HG03025 (cell line): ENCODE results near the gene PCGF2.
"Not testable (repeated sequence)": the region's sequence is repeated elsewhere in the genome, so short reads cannot be mapped to it uniquely, and the experiment has no call there.

Experiments
- ATAC-seq: cut with Tn5 transposase; IDR thresholded peaks from one replicate; pipeline ENCODE4 v1.9.1; 2021; ENCODE audit warnings: mild to moderate bottlenecking, moderate library complexity; ENCODE audit not compliant: unreplicated experiment, low FRiP score

PCGF2 gene

DNA sequence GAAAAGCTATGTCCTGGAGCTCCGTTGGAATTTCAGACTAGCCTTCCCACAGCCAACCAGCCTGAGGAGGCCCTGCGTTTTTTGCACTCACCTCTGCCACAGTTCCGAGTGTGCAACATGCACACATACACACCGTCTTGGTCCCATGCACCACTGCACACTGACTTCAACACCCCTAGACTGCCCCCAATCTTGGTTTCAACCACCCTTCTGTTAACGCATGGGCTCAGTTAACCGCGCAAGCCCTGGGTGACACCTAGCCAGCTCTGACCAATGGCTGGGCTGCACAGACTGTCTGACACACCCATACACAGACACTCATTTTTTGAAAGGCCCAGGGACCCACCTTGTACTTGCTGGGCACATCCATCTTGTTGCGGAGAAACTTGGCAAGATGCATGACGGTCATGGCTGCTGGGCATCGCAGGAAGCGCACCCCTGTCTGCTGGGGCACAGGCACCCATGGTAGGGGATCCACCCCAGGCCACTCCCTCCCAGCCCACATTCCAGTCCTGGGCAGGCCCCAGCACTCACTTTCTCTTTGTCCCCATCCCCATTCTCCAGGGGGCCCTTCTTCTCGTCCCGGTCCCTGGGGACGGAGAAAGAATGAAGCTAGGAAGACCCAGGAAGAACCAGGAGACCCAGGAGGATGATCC is 10.0 kb downstream of the PCGF2 start:
- no peak for ATAC-seq

DNA sequence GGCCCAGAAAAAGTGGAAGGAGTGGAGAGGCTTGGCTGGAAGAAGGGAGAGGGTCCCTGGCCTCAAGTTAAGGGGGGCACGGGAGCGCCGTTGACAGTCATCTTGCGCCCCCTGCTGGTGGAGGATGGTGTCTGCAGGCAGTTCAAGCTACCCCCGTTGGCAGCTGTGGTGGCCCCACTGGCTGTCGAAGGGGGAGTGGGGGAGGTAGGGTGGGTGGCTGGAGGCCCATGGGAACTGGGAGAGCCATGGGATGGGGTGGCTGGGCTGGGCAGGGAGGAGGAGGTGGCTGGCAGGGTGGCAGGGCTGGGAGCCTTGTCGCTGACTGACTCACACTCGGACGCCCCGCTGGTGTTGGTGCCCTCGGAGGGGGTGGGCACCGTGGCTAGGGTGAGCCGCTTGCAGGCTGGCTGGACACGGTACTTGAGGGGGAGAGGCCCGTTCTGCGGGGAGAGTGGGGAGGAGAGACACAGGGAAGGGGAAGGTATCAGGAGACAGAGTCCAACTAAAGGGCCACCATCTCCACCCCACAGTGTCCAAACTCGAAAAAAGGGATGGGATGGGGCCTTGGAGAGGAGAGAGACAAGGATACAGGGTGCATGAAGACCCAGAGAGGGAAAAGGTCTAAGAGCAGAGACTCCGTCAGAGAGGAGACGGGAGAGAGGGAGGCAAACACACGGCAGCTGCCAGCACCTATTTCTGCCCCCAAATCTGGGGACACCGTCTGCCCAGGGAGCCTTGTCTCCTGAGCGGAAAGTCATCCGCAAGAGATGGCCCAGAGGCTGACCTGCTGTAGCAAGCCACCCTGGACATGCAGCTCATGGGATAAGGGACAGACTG is 12.8 kb downstream of the PCGF2 start:
- no peak for ATAC-seq

DNA sequence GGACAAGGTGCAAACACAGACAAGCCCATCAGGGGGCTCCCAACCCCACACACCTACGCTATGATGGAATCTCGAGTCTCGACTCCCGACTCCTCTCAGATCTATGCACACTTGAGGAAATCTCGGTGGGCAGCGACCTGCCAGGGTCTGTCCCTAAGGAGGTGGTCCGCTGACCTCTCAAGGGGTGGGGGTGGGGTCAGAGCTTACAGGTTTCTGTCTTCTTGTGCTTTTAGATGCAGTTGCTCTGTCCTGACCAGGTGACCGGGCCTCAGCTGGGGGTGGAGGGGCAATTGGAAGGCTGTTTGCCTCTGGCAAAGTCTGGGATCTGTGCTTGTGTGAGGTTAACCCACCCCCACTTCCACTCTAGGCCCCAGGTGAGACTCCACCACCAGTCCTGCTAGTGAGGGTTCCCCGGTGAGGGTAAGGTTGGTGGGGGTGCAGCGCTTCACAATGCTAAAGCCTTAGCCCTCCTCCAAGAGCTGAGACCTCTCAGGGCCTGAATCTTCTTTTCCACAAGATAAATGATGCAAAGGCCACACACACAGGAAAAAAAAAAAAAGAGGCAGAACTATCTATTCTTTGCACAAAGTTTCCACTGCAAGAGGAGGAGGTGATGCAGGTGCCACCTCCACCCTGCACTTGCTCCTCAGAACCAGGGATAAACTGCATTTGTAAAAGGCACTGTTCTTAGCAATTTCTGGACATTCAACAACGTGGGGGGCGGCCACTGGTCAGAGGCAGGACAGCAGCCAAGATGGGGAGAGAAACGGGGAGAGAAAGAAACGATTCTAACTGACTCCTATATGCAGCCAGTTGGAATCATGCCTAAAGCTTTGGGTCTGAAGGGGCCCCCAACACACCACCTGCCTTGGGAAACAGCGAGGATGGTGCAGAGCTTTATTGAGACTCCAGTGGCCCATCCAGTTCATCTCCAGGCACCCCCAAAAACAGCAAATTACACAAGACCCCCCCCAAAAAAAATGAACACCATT is 13.9 kb downstream of the PCGF2 start:
- ATAC-seq = no peak

DNA sequence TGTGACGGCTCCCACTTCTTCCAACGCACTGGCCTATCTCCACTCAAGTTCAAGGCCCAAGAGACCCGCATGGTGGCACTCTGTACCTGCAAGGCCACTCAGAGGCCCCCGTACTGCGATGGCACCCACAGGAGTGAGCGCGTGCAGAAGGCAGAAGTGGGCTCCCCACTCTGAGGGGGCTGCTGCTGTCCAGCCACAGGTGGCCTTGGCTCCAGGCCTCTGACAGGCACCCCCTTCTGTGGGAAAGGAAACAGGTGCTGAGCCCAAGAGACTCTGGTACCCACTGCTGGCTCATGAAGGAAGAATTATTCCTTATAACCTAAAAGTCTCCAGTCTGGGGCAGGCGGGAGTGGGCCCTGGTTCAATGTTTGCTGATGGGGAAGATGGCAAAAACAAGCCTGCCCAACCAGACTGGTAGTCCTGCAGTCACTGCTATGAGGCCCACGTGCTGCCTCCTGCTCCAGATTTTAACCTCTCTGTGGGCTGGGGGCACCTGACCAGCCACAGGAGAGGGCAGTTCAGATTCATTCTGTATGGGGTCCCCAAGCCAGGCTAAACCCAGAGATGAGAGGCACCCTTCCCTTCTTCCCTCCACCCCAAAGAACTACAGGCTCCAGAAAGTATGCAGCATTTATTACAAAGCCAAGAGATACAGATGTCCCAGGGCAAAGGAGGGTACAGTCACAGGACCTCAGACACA is 14.7 kb downstream of the PCGF2 start:
- no peak for ATAC-seq

DNA sequence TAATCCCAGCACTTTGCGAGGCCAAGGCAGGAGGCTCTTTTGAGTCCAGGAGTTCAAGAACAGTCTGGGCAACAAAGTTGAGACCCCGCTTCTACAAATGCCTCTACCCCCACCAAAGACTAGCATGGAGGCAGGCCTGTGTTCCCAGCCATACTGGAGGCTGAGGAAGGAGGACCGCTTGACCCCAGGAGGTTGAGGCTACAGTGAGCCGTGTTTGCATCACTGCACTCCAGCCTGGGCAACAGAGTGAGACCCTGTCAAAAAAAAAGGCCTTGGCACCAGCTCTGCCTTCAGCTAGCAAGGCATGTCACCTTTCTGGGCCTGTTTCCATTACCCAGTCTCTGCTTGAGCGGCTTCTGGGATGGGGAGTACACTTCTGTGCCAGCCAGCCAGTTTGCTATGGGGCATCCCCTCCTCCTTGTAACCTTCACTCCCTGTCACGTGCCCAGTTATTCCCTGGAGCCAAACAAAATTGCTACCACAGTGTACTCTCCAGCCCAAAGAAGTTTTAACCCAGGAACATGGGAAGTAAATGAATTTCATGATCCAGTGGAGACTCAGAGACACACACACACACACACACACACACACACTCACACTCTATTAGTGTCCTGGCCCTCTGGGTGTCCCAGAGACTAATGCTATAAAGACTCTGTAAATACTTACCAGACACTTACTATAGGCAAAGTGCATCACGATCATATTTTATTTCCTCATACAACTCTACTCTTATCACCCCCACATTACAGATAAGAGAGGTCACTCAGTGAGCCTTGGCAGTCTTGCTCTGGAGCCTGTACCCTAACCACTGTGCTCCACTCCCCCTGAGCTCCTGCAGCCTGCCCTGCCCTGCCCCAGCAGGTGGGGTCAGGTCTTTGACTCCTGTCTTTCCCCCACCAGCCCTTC is 15.5 kb downstream of the PCGF2 start:
- ATAC-seq = no peak

DNA sequence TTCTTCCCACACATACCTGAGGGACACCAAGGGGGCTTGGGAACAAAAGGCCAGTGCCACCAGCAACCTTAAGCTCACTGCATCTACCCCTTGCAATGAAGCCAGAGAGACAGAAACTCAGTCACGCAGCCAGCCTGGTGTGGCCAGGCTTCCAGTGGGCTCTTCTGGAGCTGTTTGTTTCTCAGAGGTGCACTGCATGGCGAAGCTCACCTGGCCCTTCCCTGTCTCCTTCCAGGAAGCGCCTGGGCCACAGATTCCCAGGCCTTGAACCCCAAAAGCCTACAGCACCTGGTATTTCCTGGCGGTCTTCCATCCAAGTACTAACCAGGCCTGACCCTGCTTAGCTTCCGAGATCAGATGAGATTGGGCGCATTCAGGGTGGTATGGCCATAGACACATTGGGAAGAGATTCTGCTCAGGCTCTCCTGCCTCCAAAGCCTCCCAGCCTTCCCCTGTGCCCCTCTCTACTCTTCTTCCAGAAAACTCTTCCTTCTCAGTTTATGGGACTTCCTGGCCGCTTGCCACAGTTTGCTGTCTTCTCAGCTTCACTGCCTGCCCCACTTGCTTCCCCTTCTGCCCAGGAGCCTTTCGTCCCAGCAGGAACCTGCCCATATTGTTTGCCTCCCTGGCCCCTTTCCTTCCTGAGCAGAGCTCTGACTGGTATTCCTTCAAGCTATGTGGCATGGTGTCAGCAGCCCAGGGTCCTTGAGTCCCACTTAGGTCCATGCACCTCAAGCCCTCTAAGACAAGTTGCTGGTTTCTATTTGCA is 16.4 kb downstream of the PCGF2 start:
- no peak for ATAC-seq

DNA sequence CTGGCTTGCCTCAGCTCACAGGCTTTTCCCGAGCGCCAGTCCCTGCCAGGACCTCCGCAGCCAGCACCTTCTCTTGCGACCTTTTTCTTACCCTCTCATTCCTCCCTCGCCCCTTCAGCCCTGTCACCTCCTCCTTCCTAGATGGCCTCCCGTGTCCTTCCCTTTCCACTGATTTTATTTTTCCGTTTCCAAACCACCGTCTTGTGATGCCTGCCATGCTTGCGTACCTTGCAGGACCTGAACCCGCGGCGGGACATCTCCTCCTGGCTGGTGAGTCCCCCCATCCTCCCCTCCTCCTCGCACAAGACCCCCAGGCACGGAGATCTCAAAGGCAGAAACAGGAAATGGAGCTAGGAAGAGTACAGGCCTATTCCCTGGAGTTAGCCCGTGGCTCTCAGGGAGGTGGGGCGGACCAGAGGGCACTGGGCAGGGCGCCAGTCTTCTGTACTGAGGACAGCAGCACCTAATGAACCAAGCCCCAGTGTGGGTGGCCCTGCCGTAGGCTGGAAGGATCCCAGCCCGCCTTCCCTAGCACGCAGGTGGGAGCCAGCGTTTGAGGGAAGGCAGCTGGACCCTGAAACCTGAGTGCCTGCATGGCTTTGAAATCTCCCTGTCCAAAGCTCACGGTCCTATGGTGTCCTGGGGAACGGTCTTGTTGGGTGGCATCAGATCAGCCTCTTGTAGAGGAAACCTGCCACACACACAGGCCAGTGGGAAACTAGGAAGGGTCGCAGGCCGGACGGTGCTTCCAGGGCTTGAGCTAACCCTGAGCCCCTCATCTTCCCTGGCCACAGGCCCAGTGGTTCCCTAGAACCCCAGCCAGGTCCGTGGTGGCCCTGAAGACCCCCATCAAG is 17.4 kb downstream of the PCGF2 start:
- ATAC-seq = no peak

DNA sequence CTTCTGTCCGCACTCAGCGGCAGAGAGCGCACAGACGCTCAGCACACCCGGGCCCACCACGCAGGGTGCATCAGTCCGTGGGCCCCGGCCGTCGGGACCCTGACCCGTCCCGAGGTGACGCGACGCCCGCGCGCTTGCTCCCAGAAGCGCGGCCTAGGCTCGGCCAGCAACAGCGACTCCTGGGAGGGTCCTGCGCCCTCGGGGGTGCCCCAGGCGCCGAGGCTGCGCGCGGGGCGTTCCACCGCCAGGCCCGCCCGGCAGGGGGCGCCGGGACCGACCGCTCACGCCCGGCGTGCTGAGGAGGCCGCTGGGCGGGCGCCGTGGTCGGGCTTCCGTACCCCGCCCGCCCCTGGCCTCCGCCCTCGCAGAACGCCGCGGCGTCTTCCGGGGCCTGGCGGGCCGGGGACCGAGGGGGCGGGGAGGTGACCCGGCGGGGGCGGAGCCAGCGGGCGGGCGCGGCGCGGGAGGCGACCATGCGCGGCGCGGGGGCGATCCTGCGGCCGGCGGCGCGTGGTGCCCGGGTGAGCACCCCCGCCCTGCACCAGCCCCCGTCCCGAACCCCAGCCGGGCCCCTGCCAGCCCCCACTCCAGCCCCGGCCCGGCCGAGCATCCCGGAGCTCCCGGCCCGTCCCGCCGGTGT is 18.1 kb downstream of the PCGF2 start, which contains the start of gene CISD3:
Gene CISD3, plus strand, starts transcription at position 456 of the 640 bp plus-strand sequence. Its CDS starts 18 bp downstream, at position 474.
- ATAC-seq = no peak

DNA sequence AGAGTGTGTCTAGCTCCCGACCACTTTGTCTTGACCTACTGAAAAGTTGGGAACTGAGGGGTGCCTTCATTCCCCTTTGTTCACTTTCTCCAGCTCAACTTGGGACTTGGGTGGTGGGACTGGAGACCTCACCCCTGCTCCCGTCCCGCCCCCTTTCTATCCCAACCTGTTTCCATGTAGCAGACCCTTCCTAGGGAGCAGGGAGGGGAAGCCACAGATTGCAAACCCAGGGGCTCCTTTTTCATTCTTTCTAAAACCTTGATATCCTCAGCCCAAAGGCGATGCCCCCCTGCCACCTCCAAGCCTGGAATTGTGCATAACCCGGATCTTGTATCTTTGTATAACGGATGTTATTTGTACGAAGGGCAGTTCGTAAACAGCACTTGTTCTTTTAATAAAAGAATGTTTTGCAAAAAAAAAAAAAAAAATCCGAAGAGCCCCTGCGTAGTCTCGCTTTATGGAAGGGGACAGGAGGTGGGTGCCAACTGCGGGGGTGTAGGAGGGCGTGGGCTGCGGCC is 18.7 kb downstream of the PCGF2 start:
- ATAC-seq = no peak

DNA sequence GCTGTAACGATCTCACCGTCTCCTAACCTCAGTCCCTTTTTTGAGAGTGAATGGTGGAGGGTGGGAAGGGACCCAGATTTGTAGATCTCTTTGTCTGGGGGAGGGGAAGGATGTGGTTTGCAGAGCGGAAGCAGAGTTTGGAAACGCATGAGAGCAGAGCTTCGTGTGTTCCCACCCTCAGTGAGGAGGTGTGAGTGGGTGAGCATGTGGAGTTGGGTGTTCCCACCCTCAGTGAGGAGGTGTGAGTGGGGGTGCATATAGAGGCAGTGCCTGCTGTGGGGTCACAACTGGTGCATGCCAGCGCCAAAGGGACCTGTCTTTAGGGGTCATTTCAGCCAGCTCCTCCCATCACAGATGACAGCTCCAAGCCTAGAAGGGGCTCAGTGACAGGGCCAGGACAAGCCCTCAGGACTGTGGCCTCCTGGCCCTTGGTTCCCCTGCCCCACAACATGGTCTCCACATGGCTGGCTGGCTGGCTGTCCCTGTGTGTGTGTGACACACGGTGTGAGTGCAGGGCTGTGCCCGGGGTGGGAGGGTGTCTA is 19.8 kb downstream of the PCGF2 start:
- ATAC-seq = no peak

DNA sequence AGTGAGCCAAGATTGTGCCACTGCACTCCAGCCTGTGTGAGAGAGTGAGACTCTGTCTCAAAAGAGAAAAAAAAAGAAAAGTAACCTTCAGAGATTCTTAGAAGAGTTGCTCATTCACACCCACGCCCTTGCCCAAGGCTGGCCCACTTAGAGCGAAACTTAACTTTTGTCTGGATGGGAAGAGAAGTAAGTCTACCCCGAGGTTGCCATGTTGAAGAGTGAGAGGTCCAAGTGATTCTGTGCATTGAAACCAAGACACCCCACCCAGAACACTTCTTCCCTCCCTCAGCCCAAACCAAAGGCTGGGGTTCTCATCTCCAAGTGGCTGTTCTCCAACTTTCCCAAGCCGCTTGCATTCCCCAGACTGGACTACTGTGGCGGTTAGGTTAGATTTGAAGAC is 20.4 kb downstream of the PCGF2 start:
- ATAC-seq = no peak

DNA sequence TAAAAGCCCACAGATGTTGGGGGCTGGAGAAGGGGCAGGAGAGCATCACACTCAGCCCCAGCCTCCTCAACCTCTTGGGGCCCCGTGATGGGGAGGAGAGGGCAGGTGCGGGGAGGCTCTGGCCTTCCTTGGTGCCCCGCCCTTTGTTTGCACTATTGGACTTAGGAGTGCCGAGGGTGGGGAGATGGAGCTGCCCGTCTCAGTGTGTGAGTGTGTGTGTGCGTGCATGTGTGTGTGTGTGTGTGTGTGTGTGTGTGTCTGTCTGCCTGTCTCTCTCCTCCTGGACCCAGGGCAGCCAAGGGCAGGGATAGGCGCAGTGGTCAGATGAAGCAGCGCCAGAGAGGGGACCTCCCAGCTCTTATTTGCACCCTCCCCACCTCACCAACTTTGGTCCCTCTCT is 22.0 kb downstream of the PCGF2 start:
- ATAC-seq = not testable (repeated sequence)

DNA sequence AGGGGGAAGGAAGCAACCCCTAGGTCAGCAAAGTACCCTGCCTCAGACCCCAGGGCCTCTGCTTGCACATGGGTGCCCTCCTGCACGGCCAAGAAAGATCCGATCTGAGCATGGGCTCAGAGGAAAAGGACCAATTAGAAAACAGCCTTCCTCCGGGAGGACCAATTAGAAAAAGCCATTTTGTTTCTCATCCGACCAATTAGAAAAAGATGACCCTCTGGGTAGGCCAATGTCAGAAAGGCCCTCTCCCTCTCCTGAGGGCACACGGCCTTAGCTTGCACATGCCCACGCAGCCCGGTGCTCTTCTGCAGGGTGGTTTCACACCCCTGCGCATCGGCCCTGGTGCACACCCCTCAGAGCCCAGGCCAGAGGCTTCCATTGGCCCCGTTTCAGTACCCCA is 23.1 kb downstream of the PCGF2 start:
- ATAC-seq = no peak

DNA sequence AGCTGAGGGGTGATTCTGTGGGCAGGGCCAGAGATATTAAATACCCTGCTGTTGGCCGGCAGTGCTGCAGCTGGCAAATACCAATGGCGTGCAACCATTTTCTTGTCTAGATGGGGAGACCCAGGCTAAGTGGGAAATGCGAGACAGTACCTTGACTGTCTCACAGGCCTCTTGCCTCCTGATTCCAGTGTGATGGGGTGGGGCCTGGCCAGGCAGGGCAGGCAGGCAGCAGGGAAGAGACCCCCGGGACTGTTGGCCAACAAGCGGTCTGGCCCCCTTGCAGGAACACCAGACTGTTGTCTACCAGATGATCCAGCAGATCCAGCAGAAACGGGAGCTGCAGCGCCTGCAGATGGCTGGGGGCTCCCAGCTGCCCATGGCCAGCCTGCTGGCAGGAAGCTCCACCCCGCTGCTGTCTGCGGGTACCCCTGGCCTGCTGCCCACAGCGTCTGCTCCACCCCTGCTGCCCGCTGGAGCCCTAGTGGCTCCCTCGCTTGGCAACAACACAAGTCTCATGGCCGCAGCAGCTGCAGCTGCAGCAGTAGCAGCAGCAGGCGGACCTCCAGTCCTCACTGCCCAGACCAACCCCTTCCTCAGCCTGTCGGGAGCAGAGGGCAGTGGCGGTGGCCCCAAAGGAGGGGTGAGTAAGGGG is 23.7 kb downstream of the PCGF2 start:
- ATAC-seq = no peak

DNA sequence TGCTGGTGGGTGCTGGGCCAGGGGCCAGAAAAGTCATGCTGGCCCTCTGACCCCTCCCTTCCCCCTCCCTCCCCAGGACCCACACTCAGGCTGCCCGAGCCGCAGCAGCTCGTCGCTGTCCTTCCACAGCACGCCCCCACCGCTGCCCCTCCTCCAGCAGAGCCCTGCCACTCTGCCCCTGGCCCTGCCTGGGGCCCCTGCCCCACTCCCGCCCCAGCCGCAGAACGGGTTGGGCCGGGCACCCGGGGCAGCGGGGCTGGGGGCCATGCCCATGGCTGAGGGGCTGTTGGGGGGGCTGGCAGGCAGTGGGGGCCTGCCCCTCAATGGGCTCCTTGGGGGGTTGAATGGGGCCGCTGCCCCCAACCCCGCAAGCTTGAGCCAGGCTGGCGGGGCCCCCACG is 26.3 kb downstream of the PCGF2 start:
- no peak for ATAC-seq

DNA sequence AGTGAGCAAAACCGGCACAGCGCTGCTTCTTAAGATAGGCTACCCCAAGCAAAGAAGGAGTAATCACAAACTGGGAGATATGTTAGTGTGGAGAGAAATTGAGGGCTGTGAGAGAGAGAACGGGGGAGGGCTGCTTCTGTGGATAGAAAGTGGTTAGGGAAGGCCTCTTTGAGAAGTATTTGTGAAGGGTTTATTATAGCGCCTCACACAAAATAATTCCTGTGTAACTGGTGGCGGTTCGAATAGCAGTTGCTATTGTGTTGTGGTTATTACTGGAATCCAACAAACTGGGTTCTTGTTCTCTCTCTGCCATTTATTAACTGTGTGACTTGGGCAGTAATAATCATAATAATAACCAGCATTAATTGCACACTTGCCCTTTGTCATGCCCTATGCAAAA is 27.2 kb downstream of the PCGF2 start:
- ATAC-seq = no peak
